ENCODE measurements around the gene PBX1. TPM values are rescaled to one million over a fixed set of nuclear protein-coding genes. Genes with fewer than 3 reads are reported as not detected.

Gene PBX1
- total RNA-seq, 1 donor from 2014 or later, result 719 TPM

GRCh38 chr1:164700683-164701082 lies 141.7 kb downstream of the PBX1 start:
- TF ChIP-seq CTCF (IDR thresholded peaks at IDR 0.05; ENCODE audit: unreplicated experiment), result no peak
- H3K4me3 Mint-ChIP-seq, result no peak overlapping the region
- no peaks in the 10 kb centered on the region for H3K9me3 Mint-ChIP-seq
- H3K4me1 Mint-ChIP-seq, result peaks cover 82% of the 10 kb centered on the region
- DNase-seq (ENCODE audit: low spot score in 2 of 2, unreplicated experiment in 2 of 2), result no peak
- no peaks in the 10 kb centered on the region for H3K27me3 Mint-ChIP-seq (ENCODE audit: low read depth)
- H3K36me3 Mint-ChIP-seq, result no peaks in the 10 kb centered on the region
- peak overlapping the region; percentile 96 for H3K27ac Mint-ChIP-seq

DNA sequence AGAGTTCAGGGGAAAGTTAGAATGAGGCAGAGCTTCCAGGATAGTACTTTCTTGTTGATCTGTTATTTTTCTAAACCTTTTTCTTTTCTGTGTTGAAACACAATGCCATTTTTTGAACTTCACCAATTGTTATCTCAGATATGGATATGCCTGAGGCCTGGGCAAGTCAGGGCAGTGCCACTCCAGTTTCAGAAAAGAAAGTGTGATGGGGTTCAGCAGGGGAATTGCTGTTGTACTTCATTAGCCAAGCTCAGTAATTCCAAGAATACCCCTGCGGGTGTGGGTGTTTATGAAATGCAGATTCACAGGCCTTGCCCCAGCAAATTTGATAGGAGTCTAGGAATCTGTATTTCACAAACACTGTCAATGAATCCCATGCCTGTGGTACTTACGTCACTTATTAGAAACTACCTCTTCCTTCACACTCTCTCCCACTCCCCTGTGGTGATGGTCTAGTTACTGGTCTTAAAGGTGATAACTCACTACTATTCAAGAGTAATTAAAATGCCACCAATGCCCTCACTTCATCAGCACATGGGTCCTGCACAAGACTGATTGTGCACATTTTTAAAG lies 142.3 kb downstream of the PBX1 start:
- TF ChIP-seq CTCF (IDR thresholded peaks at IDR 0.05; ENCODE audit: unreplicated experiment), result no peak
- Mint-ChIP-seq H3K4me1 (peaks cover 88% of the 10 kb centered on the region), H3K4me3 (no peak overlapping the region), H3K9me3 (no peaks in the 10 kb centered on the region), H3K36me3 (no peaks in the 10 kb centered on the region), H3K27me3 (ENCODE audit: low read depth) (no peaks in the 10 kb centered on the region), H3K27ac (peak overlapping the region; percentile 96)
- DNase-seq (ENCODE audit: low spot score in 2 of 2, unreplicated experiment in 2 of 2), result no peak

GRCh38 chr1:164702216-164702615 lies 143.2 kb downstream of the PBX1 start:
- no peak for DNase-seq (ENCODE audit: low spot score in 2 of 2, unreplicated experiment in 2 of 2)
- Mint-ChIP-seq H3K9me3 (no peaks in the 10 kb centered on the region), H3K27ac (peak overlapping the region; percentile 96)

DNA sequence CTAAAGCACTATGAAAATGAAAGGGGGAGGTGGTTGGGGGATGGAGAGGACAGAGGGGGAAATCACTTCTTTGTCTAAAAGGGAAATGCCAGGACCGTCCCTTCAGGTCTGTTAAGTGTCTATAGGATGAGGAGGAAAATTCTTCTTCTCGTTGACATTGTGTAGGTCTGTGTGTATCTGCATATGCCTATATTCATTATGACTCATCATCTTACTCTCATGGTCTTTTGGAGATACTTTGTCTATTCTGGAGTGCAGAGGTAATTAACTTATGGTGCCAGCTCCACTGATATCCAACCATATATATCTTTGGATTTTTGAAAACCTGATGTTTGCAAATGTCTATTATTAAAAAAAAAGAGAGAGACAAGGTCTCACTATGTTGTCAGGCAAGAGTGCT lies 143.7 kb downstream of the PBX1 start:
- DNase-seq (ENCODE audit: low spot score in 2 of 2, unreplicated experiment in 2 of 2), result no peak
- no peak for TF ChIP-seq CTCF (IDR thresholded peaks at IDR 0.05; ENCODE audit: unreplicated experiment)
- Mint-ChIP-seq H3K36me3 (no peaks in the 10 kb centered on the region), H3K9me3 (no peaks in the 10 kb centered on the region), H3K27me3 (ENCODE audit: low read depth) (no peaks in the 10 kb centered on the region), H3K27ac (peak overlapping the region; percentile 96), H3K4me1 (peaks cover 96% of the 10 kb centered on the region), H3K4me3 (no peak overlapping the region)

More at GRCh38 chr1:164702216-164702615, 143.2 kb downstream of the PBX1 start:
- no peak for TF ChIP-seq CTCF (IDR thresholded peaks at IDR 0.05; ENCODE audit: unreplicated experiment)
- Mint-ChIP-seq H3K27me3 (ENCODE audit: low read depth) (no peaks in the 10 kb centered on the region), H3K36me3 (no peaks in the 10 kb centered on the region), H3K4me3 (no peak overlapping the region), H3K4me1 (peaks cover 94% of the 10 kb centered on the region)

- Mint-ChIP-seq H3K27me3 (ENCODE audit: low read depth) (no peaks in the 10 kb centered on the region), H3K4me1 (peaks cover 94% of the 10 kb centered on the region), H3K27ac (peak overlapping the region; percentile 96), H3K36me3 (no peaks in the 10 kb centered on the region), H3K4me3 (no peak overlapping the region), H3K9me3 (no peaks in the 10 kb centered on the region)
- TF ChIP-seq CTCF (IDR thresholded peaks at IDR 0.05; ENCODE audit: unreplicated experiment), result no peak
- no peak for DNase-seq (ENCODE audit: low spot score in 2 of 2, unreplicated experiment in 2 of 2)
Observed at GRCh38 chr1:164703463-164703862, 144.5 kb downstream of the PBX1 start.
